ENCODE results near the gene TMEM131L.
"Not testable (repeated sequence)": the region's sequence is repeated elsewhere in the genome, so short reads cannot be mapped to it uniquely, and the experiment has no call there.

The TMEM131L gene

DNA sequence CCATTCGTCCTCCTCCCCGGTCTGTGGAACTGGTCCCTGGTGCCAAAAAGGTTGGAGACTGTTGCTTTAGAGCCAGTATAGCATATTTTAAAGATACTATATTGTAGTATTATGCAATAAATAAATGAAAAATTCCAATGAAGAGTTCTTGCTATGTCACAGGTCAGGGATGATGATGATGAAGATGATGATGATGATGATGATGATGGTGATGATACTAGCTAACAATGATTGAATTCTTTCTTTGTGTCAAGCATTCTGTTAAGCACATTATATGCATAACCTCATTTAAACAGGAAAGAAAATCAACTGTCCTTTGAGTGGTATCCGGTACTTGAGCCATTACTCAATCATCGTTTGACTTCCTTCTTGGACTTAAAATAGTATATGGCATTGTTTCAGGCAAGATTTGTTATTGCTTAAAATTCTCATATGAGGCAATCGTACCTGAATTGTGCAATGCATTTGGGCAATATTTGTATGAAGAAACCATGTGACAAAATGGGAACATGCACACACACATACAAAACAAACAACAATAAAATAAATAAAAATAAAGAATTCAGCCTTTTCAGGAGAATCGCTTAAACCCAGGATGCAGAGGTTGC lies 195.2 kb downstream of the TMEM131L start:
- no peak for FAIRE-seq

DNA sequence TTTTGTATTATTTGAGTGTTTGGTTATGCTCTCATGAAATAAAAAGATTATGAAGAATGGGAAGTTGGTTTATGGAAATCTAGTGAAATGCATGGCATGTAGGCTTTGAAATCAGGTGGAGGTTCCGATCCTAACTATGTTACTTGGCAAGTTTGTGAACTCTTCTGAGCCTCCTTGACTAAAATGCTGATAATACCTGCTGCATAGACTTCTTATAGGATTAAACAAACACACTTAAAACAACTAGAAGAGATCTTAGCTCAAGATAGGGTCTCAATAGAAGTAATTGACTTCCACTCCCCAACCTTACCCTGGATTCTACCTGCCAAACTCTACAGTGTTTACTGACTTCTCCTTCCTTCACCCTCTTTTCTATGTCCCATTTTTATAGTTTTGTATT lies 195.7 kb downstream of the TMEM131L start:
- FAIRE-seq = no peak

DNA sequence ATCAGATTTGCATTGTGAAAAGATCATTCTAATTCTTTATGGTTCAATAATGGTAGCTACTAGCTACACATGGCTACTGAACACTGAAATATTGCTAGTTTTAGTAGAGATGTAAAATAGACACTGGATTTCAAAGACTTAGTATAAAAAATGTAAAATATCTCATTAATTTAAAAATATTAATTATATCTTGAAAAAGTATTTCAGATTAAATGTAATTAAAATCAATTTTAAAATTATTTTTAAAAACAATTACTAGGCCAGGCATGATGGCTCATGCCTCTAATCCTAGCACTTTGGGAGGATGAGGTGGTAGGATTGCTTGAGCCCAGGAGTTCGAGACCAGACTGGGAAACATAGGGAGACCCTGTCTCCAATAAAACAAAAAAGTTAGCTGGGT lies 197.5 kb downstream of the TMEM131L start:
- no peak for FAIRE-seq

DNA sequence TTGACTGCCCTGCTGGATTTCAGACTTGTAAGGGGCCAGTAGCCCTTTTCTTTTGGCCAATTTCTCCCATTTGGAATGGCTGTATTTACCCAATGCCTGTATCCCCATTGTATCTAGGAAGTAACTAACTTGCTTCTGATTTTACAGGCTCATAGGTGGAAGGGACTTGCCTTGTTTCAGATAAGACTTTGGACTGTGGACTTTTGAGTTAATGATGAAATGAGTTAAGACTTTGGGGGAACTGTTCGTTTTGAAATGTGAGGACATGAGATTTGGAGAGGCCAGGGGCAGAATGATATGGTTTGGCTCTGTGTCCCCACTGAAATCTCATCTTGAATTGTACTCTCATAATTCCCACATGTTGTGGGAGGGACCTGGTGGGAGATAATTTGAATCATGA lies 200.3 kb downstream of the TMEM131L start:
- not testable (repeated sequence) for FAIRE-seq

DNA sequence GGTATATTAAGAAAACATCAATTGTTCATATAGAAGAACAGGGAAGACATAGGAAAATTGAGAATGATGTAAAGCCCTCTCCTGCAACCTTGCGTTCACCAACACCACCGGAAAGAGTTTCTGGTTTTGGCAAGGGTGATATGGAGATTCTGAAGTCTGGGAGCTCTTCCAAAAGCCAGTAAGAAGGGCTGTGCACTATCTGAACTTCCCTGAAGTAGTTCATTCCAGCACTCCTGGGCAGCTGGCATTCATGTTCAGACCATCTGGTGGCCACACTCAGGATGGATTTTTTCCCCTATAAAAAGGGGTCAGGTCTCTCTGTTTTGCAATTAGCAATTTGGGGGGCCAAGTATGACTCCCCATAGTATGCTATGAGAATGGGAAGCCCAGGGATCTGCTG lies 202.5 kb downstream of the TMEM131L start:
- no peak for FAIRE-seq

DNA sequence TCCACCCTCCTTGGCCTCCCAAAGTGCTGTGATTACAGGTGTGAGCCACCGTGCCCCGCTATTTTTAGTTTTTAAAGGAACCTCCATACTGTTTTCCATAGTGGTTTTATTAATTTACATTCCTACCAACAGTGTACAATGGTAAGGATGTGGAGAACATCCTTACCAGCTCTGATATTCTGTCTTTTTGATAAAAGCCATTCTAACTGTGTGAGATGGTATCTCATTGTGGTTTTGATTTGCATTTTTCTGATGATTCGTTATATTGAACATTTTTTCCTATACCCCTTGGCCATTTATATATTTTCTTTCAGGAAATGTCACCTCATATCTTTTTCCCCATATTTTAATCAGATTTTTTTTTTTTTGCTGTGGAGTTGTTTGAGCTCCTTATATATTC lies 203.7 kb downstream of the TMEM131L start:
- FAIRE-seq = no peak

DNA sequence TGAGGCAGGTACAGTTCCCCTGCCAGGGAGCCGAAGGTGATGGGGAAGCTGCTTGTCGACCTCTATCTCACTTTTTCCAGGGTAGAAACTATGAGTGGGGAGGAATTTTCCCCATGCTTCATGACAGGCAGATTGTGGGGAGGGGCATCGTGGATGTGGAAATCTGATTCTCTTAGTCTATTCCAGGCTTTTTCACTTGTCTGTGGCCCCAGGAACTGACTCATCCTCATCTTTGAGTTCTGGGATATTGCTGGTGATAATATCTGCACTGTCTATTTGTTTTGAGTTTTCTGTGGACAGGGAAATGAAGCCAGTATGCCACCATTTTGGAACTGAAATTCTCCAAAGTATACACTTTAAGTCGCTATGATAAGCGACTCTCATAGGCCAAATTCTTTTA lies 210.3 kb downstream of the TMEM131L start:
- FAIRE-seq = no peak

DNA sequence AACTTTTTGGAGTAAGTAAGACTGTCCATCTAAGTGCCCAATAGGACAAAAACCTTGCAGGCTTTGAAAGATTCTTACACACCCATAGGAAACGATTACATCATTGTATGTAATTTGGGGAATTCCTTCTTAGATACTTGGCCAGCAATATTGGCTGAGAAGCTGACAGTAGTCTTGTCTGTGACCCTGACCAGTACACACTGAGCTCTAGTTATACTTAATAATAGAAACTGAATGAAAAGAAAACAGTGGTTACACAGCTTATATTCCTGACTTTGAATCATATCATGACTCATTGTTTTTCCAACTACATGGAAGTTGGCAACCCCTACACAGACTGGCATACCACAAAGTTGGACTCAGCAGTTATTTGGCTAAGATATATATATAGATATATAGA lies 210.8 kb downstream of the TMEM131L start:
- no peak for FAIRE-seq

DNA sequence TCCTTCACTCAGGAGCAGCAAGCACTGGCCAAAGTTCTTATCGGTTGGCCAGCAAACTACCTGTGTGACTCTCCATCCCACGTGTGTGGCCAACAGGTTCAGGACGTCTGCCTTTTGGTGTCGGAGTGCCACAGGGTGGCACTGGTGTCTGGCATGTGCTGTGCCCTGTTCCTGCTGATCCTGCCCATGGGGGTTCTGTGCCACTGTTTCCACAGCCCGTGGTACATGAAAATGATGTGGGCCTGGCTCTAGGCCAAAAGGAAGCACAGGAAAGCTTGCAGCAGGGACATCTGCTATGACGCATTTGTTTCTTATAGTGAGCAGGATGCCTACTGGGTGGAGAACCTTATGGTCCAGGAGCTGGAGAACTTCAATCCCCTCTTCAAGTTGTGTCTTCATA lies 213.3 kb downstream of the TMEM131L start:
- FAIRE-seq = no peak

DNA sequence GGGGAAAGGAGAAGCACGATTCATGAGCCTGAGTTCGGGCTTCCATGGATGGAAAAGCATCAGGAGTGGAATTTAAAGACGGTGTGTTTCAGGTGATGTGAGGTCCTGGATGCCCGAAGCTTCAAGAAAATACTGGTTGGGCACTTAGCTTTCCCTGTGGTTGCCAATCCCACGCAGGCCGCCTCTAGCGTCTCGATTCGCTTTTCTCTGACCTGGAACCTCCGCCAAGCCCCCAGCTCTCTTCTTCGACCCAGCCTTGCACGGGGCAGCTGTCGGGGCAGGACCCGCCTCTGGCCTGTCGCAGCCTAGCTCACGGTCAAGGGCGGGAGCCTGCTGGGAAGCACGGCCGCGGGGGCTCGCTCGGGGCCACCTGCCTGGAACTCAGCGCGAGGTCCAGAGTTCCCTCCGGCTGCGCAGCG lies 217.6 kb downstream of the TMEM131L start:
- FAIRE-seq = no peak

DNA sequence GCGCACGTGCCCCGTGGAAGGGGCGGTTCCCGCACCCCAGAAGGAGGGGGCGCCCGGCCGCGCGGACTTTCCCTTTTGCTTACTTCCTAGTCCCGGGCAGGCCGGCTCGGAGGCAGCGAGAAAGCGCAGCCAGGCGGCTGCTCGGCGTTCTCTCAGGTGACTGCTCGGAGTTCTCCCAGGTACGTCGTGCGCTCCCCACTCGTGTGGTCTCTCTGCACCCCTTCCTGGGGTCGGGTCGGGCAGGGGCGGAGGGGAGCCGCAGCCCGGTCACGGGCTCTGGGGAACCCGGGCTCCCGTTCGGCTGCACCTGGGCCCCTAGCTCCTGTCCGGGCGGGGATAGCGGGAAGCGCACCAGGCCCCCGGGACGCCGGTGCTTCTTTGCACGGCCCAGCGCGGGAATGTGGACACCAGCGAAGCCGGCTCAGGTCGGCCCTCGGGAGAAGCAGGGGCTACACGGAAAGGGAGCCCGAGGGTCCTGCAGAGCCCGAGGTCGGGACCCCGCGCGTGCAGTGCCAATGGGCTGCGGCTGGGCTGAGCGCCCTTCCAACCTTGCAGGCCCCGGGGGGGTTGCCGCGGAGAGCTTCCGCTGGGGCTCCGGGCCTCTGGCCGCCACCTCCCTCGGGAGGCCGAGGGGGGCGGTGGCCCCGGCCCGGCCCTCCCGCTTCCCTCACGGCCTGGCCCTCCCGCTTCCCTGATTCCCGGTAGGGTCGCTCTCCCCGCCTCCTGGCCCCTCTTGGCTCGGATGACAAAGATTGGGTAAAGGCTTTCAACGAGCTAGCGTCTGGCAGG lies 218.2 kb downstream of the TMEM131L start, which contains the start of gene TLR2:
TLR2 (plus strand) TSS at position 99 of the 789 bp plus-strand sequence. CDS start 18,628 bp downstream, outside the sequence.
- no peak for FAIRE-seq

DNA sequence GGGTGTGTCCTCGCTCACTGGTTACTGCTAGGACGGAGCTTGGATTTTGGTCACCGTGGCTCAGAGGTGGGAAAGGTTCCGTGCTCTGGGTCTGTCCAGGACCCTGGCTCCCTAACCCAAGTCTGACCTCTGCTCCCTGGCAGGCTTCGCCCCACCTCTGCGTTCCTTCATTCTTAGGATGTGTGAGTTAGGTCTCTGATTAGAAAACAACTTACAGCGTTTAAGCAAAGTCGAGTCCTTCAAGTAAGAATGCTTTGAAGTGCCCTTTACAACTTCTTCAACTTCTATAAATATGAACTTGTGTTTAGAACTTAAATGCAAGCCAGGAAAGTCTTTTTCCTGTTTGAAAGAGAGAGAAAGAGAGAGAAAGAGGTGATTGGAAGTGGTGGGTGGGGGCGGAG lies 218.8 kb downstream of the TMEM131L start:
- no peak for FAIRE-seq

Data from TTC549 (cell line).